Liver (tissue), 9 donors: ENCODE results near the gene SIDT2. TPM values are rescaled to one million over a fixed set of nuclear protein-coding genes. Genes with fewer than 3 reads are reported as not detected.
"Not testable (repeated sequence)": the region's sequence is repeated elsewhere in the genome, so short reads cannot be mapped to it uniquely, and the experiment has no call there.

ENCODE experiments used
- DNase-seq: peaks from one replicate; pipeline ENCODE4 v3.0.0-alpha.2; 2017; ENCODE audit warnings: low spot score
- H3K27ac ChIP-seq, 2 donors: one replicate each; pipeline ENCODE4 v1.7.0; 2013; ENCODE audit warnings: inconsistent platforms in 2 of 2, low read length in 2 of 2, control low read depth in 1 of 2, low read depth in 1 of 2, mild to moderate bottlenecking in 1 of 2
- H3K27me3 ChIP-seq, 4 donors: one replicate each; pipeline versions ENCODE4 v1.6.1 to v1.7.0; 2013; ENCODE audit warnings: low read length in 3 of 4, inconsistent platforms in 1 of 4, mild to moderate bottlenecking in 1 of 4, moderate library complexity in 1 of 4; ENCODE audit not compliant: control insufficient read depth in 4 of 4, insufficient read depth in 4 of 4
- H3K36me3 ChIP-seq, 4 donors: one replicate each; pipeline versions ENCODE4 v1.6.1 to v1.7.0; 2013; ENCODE audit warnings: low read length in 3 of 4, mild to moderate bottlenecking in 3 of 4, low read depth in 1 of 4, moderate library complexity in 1 of 4; ENCODE audit not compliant: control insufficient read depth in 4 of 4, insufficient read depth in 3 of 4
- H3K4me1 ChIP-seq, 4 donors: one replicate each; pipeline versions ENCODE4 v1.6.1 to v1.7.0; 2013; ENCODE audit warnings: low read length in 3 of 4, mild to moderate bottlenecking in 3 of 4, moderate library complexity in 1 of 4; ENCODE audit not compliant: control insufficient read depth in 4 of 4, insufficient read depth in 4 of 4
- H3K4me3 ChIP-seq, 3 donors: one replicate each; pipeline versions ENCODE4 v1.6.1 to v1.7.0; 2013; ENCODE audit warnings: low read length in 3 of 3, control low read depth in 1 of 3, low read depth in 1 of 3, mild to moderate bottlenecking in 1 of 3
- H3K9ac ChIP-seq, 2 donors: one replicate each; pipeline ENCODE4 v1.7.0; 2013; ENCODE audit warnings: low read length in 2 of 2, mild to moderate bottlenecking in 2 of 2, moderate library complexity in 2 of 2, control low read depth in 1 of 2, low read depth in 1 of 2
- H3K9me3 ChIP-seq, 4 donors: one replicate each; pipeline versions ENCODE4 v1.6.1 to v1.7.0; 2013; ENCODE audit warnings: low read length in 3 of 4; ENCODE audit not compliant: control insufficient read depth in 4 of 4
- FOXA1 ChIP-seq: IDR thresholded peaks from 2 replicates; pipeline ENCODE4 v1.6.1; 2016; ENCODE audit warnings: antibody characterized with exemption
- NR2F2 ChIP-seq: IDR thresholded peaks from 2 replicates; pipeline ENCODE4 v1.6.1; 2016; ENCODE audit warnings: antibody characterized with exemption
- RXRA ChIP-seq, 2 donors: IDR thresholded peaks; 2 replicates each; pipeline ENCODE4 v1.6.1; 2017 to 2018; ENCODE audit warnings: antibody characterized with exemption in 2 of 2, mild to moderate bottlenecking in 1 of 2
- TAF1 ChIP-seq: conservative IDR thresholded peaks from 2 replicates; pipeline ENCODE4 v1.6.1; 2016; ENCODE audit warnings: antibody characterized with exemption, mild to moderate bottlenecking
- YY1 ChIP-seq: IDR thresholded peaks from 2 replicates; pipeline ENCODE4 v1.6.1; 2016; ENCODE audit warnings: antibody characterized with exemption, mild to moderate bottlenecking
- WGBS: extraction: QIAGEN DNeasy Blood & Tissue Kit; methylation state at CpG from one replicate; pipeline ENCODE4 v1.1.7; 2013; 5-methylcytosine and 5-hydroxymethylcytosine counted together
- polyA plus RNA-seq, 2 donors: library from polyadenylated mRNA; stranded (reverse) in 1 of 2; unstranded in 1 of 2; fragments of 200-250 nt in 1 of 2; fragments of >200 nt in 1 of 2; fragmentation: Nextera tagmentation in 1 of 2; extraction: Ambion mirVana in 1 of 2; gene quantifications; one replicate each; pipeline versions ENCODE4 v1.2.1 to v1.2.3, GENCODE V29; 2013 to 2015
- total RNA-seq, 2 donors: library from RNA; depleted of rRNA; stranded (reverse); fragments of >200 nt; gene quantifications; one replicate each; pipeline ENCODE4 v1.2.3, GENCODE V29; 2014
- TF ChIP-seq, protein P1 (sequence below): IDR thresholded peaks from 2 replicates; pipeline ENCODE4 v1.6.1; 2016; ENCODE audit warnings: antibody characterized with exemption, mild to moderate bottlenecking
- TF ChIP-seq, protein P2 (sequence below): IDR thresholded peaks from 2 replicates; pipeline ENCODE4 v1.6.1; 2016; ENCODE audit warnings: antibody characterized with exemption
- TF ChIP-seq, protein P3 (sequence below): IDR thresholded peaks from 2 replicates; pipeline ENCODE4 v1.6.1; 2016; ENCODE audit warnings: antibody characterized with exemption
- donor health status: healthy.
- donor health status: healthy.
- donor health status: healthy.
- donor health status: healthy.
- donor health status: healthy.

Gene SIDT2
- total and polyA plus RNA-seq, 4 donors: 11.2 to 42.9 (median 22.4) TPM

DNA sequence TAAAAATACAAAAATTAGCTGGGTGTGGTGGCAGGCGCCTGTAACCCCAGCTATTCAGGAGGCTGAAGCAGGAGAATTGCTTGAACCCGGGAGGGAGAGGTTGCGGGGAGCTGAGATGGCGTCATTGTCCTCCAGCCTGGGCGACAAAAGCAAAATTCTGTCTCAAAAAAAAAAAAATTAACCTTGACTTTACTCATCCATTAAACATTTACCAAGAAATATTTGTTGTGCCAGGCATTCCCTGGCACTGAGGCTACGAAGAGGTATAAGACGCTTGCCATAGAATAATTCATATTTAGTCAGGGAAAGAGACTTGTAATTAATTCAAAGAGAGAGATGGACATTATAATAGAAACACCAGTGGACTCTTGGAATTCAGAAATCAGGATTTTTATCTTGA, 47.7 kb upstream of the SIDT2 start:
- Histone ChIP-seq H3K9me3 (no peaks in the 10 kb centered on the region), H3K27ac (no peak overlapping the region), H3K9ac (no peak overlapping the region), H3K4me3 (no peak overlapping the region), H3K27me3 (no peaks in the 10 kb centered on the region), H3K4me1 (peaks cover 0 to 4% (median 0%) of the 10 kb centered on the region in 4 donors), H3K36me3 (no peaks in the 10 kb centered on the region)
- no peak for DNase-seq
- 42% methylated on average over 7 of the region's 7 CpGs for WGBS
- TF ChIP-seq TAF1 (no peak), RXRA (IDR thresholded peaks at IDR 0.05) (peak in 1 of 2 donors; percentile 13)

DNA sequence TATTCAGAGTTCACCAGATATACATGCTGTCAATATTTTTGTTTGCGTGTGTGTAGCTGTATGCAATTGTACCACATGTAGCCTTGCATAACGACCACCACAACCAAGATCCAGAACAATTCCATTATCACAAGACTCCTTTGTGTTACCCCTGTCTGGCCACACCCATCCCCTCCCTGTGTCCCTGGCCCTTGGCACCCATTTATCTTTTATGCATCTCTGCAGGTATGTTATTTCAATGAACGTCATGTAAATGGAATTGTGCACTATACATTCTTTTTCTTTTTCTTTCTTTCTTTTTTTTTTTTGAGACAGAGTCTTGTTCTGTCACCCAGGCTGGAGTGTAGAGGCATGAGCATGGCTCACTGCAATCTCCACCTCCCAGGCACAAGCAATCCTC, 44.1 kb upstream of the SIDT2 start:
- whole genome bisulfite sequencing: 75% methylated on average over 2 of the region's 3 CpGs

DNA sequence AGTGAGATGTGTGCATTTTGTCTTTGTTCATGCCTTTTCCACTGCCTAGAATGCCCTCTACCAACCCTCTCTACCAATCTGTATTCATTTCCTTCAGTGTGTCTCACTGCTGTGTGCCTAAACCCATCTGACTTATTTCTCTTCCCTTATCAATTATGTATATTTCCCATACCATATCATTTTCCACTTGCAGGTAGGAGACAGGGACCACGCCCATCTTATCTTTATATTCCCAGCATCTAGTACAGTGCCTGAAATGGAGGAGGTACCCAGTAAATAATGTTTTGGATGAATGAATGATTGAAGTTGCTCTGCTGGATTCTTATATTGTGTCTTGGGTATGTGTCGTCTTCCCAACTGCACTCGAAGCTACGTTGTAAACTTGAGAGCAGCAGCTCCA, 43.6 kb upstream of the SIDT2 start:
- WGBS: 89% methylated on average over 1 of the region's 4 CpGs
- not testable (repeated sequence) for H3K9ac ChIP-seq, H3K4me3 ChIP-seq, DNase-seq, H3K36me3 ChIP-seq, H3K27ac ChIP-seq, H3K27me3 ChIP-seq, H3K4me1 ChIP-seq, H3K9me3 ChIP-seq

More for the DNA sequence above, 44.1 kb upstream of the SIDT2 start:
- Histone ChIP-seq H3K4me1 (peaks cover 0 to 4% (median 0%) of the 10 kb centered on the region in 4 donors), H3K36me3 (no peaks in the 10 kb centered on the region), H3K9me3 (no peaks in the 10 kb centered on the region), H3K27ac (no peak overlapping the region), H3K27me3 (no peaks in the 10 kb centered on the region), H3K4me3 (no peak overlapping the region), H3K9ac (no peak overlapping the region)
- TF ChIP-seq FOXA1 (no peak), YY1 (no peak), NR2F2 (no peak)
- TF ChIP-seq, protein P1, sequence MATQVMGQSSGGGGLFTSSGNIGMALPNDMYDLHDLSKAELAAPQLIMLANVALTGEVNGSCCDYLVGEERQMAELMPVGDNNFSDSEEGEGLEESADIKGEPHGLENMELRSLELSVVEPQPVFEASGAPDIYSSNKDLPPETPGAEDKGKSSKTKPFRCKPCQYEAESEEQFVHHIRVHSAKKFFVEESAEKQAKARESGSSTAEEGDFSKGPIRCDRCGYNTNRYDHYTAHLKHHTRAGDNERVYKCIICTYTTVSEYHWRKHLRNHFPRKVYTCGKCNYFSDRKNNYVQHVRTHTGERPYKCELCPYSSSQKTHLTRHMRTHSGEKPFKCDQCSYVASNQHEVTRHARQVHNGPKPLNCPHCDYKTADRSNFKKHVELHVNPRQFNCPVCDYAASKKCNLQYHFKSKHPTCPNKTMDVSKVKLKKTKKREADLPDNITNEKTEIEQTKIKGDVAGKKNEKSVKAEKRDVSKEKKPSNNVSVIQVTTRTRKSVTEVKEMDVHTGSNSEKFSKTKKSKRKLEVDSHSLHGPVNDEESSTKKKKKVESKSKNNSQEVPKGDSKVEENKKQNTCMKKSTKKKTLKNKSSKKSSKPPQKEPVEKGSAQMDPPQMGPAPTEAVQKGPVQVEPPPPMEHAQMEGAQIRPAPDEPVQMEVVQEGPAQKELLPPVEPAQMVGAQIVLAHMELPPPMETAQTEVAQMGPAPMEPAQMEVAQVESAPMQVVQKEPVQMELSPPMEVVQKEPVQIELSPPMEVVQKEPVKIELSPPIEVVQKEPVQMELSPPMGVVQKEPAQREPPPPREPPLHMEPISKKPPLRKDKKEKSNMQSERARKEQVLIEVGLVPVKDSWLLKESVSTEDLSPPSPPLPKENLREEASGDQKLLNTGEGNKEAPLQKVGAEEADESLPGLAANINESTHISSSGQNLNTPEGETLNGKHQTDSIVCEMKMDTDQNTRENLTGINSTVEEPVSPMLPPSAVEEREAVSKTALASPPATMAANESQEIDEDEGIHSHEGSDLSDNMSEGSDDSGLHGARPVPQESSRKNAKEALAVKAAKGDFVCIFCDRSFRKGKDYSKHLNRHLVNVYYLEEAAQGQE: no peak
- TF ChIP-seq, protein P2, sequence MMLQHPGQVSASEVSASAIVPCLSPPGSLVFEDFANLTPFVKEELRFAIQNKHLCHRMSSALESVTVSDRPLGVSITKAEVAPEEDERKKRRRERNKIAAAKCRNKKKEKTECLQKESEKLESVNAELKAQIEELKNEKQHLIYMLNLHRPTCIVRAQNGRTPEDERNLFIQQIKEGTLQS: no peak
- TF ChIP-seq, protein P3, sequence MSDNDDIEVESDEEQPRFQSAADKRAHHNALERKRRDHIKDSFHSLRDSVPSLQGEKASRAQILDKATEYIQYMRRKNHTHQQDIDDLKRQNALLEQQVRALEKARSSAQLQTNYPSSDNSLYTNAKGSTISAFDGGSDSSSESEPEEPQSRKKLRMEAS: no peak
- no peak for DNase-seq

DNA sequence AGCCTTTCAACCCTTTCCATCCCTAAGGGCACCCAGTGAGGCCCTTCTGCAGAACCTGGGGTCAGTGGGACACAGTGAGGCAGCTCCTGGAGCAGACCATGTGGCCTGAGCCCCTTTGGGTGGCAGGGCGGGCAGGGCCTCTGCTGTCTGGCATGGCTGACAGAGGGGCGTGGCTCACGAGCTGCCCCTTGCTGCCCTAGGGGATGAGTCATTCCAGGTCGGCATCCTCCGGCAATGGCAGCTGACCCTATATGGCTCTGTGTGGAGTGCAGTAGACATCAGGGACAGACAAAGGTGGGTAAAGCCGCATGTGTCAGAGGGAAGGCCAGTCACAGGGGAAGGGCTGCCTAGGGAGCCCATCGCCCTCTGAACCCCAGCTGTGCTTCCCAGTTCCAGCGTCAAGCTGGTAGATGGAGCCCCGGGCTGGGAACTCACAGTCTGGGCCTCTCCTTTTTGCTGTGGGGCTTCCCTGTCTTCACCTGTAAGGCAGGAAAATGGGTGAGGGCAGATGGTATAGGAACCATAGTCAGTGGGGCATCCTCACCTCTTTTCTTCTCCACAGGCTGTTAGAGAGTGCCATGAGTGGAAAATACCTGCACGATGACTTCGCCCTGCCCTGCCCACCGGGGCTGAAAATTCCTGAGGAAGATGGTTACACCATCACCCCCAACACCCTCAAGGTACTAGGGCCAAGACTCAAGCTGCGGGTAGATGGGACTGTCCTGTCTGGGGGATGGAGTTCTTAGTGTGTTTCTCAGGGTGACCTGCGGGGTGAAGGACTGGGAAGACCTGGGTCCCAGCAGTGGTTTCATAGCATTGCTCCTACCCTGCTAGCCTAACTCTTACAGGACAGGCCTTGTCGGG, 41.1 kb upstream of the SIDT2 start:
- not testable (repeated sequence) for H3K4me1 ChIP-seq, H3K9me3 ChIP-seq, DNase-seq, H3K27ac ChIP-seq, H3K27me3 ChIP-seq, H3K36me3 ChIP-seq, H3K4me3 ChIP-seq, H3K9ac ChIP-seq
- WGBS: no CpG with 5 or more reads among the region's 15 CpGs
